Testis (tissue), 2 donors: ENCODE measurements around the gene TRABD2B.

Source experiments
- POLR2A ChIP-seq: fragments of 450-650 bp; IDR thresholded peaks from one replicate; pipeline ENCODE4 v1.6.1; 2017; ENCODE audit warnings: antibody characterized with exemption, mild to moderate bottlenecking, moderate library complexity
- TF ChIP-seq, protein P1 (sequence below), 3 experiments: fragments of 450-650 bp in 2 of 3; fragments of 200-600 bp in 1 of 3; sonication (generic) in 1 of 3; IDR thresholded peaks; one replicate each; pipeline ENCODE4 v1.5.1; 2016 to 2019; ENCODE audit warnings: antibody characterized with exemption in 3 of 3, mild to moderate bottlenecking in 2 of 3, moderate library complexity in 1 of 3

DNA sequence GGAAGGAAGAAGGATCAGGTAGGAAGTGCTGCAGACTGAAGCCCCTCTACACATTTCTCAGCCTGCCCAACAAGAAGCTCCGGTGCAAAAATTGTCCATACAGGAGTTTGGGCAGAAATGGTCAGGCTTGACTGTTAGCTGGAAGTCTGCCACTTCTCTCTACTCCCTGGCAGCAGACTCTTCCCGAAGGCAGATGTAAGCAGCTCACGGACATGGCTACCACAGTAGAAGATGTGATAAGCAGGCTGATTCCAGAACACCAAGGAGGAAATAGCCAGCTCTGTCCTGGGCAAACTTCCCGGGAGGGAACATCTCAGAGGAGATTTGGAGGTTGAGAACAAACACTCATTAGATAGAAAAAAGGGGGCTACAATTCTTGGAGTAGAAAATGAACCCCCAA is 52.6 kb downstream of the TRABD2B start:
- TF ChIP-seq, protein P1, sequence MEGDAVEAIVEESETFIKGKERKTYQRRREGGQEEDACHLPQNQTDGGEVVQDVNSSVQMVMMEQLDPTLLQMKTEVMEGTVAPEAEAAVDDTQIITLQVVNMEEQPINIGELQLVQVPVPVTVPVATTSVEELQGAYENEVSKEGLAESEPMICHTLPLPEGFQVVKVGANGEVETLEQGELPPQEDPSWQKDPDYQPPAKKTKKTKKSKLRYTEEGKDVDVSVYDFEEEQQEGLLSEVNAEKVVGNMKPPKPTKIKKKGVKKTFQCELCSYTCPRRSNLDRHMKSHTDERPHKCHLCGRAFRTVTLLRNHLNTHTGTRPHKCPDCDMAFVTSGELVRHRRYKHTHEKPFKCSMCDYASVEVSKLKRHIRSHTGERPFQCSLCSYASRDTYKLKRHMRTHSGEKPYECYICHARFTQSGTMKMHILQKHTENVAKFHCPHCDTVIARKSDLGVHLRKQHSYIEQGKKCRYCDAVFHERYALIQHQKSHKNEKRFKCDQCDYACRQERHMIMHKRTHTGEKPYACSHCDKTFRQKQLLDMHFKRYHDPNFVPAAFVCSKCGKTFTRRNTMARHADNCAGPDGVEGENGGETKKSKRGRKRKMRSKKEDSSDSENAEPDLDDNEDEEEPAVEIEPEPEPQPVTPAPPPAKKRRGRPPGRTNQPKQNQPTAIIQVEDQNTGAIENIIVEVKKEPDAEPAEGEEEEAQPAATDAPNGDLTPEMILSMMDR (IDR thresholded peaks at IDR 0.05): no peak
- TF ChIP-seq POLR2A: no peak
